HEK293 (cell line): ENCODE results near the gene LRRK1.

ENCODE experiments used
- KLF10 ChIP-seq: fragments of 450-650 bp; IDR thresholded peaks from 2 replicates; pipeline ENCODE4 v1.5.1; 2018; ENCODE audit warnings: missing biosample characterization, mild to moderate bottlenecking, missing genetic modification characterization
- MEIS1 ChIP-seq: sonication (generic); formaldehyde crosslinking; IDR thresholded peaks from 2 replicates; pipeline ENCODE4 v1.8.1; 2022; ENCODE audit warnings: missing genetic modification reagents, mild to moderate bottlenecking, borderline replicate concordance
- OVOL3 ChIP-seq: fragments of 450-650 bp; formaldehyde crosslinking; IDR thresholded peaks from 2 replicates; pipeline ENCODE4 v1.5.1; 2016; ENCODE audit warnings: missing biosample characterization, missing genetic modification characterization
- SCRT1 ChIP-seq: fragments of 450-650 bp; formaldehyde crosslinking; IDR thresholded peaks from 2 replicates; pipeline ENCODE4 v1.5.1; 2016; ENCODE audit warnings: missing biosample characterization, missing genetic modification characterization, borderline replicate concordance
- SP7 ChIP-seq: fragments of 450-650 bp; formaldehyde crosslinking; IDR thresholded peaks from 2 replicates; pipeline ENCODE4 v1.5.1; 2016; ENCODE audit warnings: missing biosample characterization, missing genetic modification characterization
- WT1 ChIP-seq: fragments of 450-650 bp; formaldehyde crosslinking; IDR thresholded peaks from 2 replicates; pipeline ENCODE4 v1.5.1; 2016; ENCODE audit warnings: missing biosample characterization, missing genetic modification characterization
- ZNF112 ChIP-seq: fragments of 450-650 bp; formaldehyde crosslinking; IDR thresholded peaks from 2 replicates; pipeline ENCODE4 v1.5.0; 2017; ENCODE audit warnings: missing biosample characterization, missing genetic modification characterization
- ZNF214 ChIP-seq: fragments of 450-650 bp; formaldehyde crosslinking; IDR thresholded peaks from 2 replicates; pipeline ENCODE4 v1.5.1; 2017; ENCODE audit warnings: missing biosample characterization, mild to moderate bottlenecking, missing genetic modification characterization, borderline replicate concordance
- ZNF335 ChIP-seq: fragments of 450-650 bp; formaldehyde crosslinking; conservative IDR thresholded peaks from 2 replicates; pipeline ENCODE4 v1.5.1; 2016; ENCODE audit warnings: missing biosample characterization, missing genetic modification characterization
- ZNF426 ChIP-seq: fragments of 450-650 bp; formaldehyde crosslinking; IDR thresholded peaks from 2 replicates; pipeline ENCODE4 v1.5.1; 2017; ENCODE audit warnings: missing biosample characterization, missing genetic modification characterization, mild to moderate bottlenecking, inconsistent platforms, moderate library complexity
- ZNF571 ChIP-seq: fragments of 450-650 bp; formaldehyde crosslinking; IDR thresholded peaks from 2 replicates; pipeline ENCODE4 v1.5.0; 2017; ENCODE audit warnings: missing biosample characterization, missing genetic modification characterization
- ZNF670 ChIP-seq: fragments of 450-650 bp; formaldehyde crosslinking; IDR thresholded peaks from 2 replicates; pipeline ENCODE4 v1.5.1; 2016; ENCODE audit warnings: missing biosample characterization, missing genetic modification characterization, low read depth
- ZNF837 ChIP-seq: fragments of 450-650 bp; formaldehyde crosslinking; IDR thresholded peaks from 2 replicates; pipeline ENCODE4 v1.5.1; 2016; ENCODE audit warnings: missing biosample characterization, missing genetic modification characterization
- TF ChIP-seq, protein P1 (sequence below): fragments of 450-650 bp; formaldehyde crosslinking; IDR thresholded peaks from 2 replicates; pipeline ENCODE4 v1.5.1; 2017; ENCODE audit warnings: missing biosample characterization, missing genetic modification characterization
- TF ChIP-seq, protein P2 (sequence below): fragments of 450-650 bp; IDR thresholded peaks from 2 replicates; pipeline ENCODE4 v1.5.1; 2018; ENCODE audit warnings: missing biosample characterization, mild to moderate bottlenecking, missing genetic modification characterization
- TF ChIP-seq, protein P3 (sequence below): fragments of 450-650 bp; formaldehyde crosslinking; IDR thresholded peaks from 2 replicates; pipeline ENCODE4 v1.5.1; 2016; ENCODE audit warnings: missing biosample characterization, missing genetic modification characterization, low read depth
- TF ChIP-seq, protein P4 (sequence below): fragments of 450-650 bp; formaldehyde crosslinking; IDR thresholded peaks from 2 replicates; pipeline ENCODE4 v1.5.1; 2016; ENCODE audit warnings: missing biosample characterization, missing genetic modification characterization
- TF ChIP-seq, protein P5 (sequence below): fragments of 450-650 bp; formaldehyde crosslinking; optimal IDR thresholded peaks from 2 replicates; pipeline ENCODE3; 2016; ENCODE audit warnings: missing biosample characterization, mild to moderate bottlenecking, missing genetic modification characterization
- TF ChIP-seq, protein P6 (sequence below): fragments of 450-650 bp; formaldehyde crosslinking; conservative IDR thresholded peaks from 2 replicates; pipeline ENCODE4 v1.5.1; 2016; ENCODE audit warnings: low read depth, missing biosample characterization, missing genetic modification characterization

Gene LRRK1

DNA sequence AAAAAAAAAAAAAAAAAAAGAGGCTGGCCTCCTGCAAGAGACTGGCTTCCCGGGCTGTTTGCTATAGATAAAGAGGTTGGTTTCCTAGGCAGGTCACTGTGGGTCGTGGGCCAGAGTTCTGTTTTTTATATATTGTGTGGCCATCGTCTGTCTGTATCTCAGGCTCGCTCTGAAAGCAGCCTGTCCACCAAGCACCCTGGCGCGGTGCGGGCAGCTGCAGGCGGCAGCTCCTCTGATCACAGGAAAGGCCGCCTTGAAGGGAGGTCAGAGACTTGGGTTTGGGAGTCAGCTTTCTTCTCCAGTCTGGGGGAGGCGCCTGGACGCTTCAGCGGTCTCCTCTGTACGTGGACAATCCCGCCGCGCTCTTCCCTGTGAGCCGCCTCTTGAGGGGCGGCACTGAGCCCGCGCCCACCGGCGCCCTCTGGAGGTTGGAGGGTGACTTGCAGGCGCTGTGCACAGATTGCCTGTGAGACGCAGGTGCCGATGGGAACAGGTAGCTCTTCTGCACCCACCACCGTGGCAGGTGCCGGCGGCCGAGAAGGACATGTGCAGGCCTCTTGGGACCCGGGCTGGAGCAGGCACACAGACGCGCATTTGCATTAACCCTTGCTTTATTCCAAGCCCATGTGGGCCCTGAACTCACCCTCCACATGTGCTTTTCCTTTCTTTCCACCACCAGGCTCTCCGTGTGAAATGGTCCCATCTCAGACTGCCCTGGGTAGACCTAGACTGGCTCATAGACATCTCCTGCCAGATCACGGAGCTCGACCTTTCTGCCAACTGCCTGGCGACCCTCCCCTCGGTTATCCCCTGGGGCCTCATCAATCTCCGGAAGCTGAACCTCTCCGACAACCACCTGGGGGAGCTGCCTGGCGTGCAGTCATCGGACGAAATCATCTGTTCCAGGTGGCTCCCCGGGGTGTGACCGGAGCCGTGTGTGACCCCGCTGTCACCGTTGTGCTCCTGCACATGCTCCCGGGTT, 89.3 kb downstream of the LRRK1 start (continued):
- TF ChIP-seq WT1 (tag by site-specific recombination) = peak; percentile 28; the same call in 1 of the 2 replicates
- no peak for TF ChIP-seq ZNF670 (tag by site-specific recombination)
- TF ChIP-seq, protein P1, sequence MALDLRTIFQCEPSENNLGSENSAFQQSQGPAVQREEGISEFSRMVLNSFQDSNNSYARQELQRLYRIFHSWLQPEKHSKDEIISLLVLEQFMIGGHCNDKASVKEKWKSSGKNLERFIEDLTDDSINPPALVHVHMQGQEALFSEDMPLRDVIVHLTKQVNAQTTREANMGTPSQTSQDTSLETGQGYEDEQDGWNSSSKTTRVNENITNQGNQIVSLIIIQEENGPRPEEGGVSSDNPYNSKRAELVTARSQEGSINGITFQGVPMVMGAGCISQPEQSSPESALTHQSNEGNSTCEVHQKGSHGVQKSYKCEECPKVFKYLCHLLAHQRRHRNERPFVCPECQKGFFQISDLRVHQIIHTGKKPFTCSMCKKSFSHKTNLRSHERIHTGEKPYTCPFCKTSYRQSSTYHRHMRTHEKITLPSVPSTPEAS (tag by site-specific recombination) = no peak
- no peak for TF ChIP-seq ZNF112 (tag by site-specific recombination)
- peak; percentile 71; the same call in 1 of the 2 replicates for TF ChIP-seq ZNF335 (tag by site-specific recombination)
- no peak for TF ChIP-seq KLF10 (tag by site-specific recombination)
- no peak for TF ChIP-seq ZNF214
- TF ChIP-seq, protein P2, sequence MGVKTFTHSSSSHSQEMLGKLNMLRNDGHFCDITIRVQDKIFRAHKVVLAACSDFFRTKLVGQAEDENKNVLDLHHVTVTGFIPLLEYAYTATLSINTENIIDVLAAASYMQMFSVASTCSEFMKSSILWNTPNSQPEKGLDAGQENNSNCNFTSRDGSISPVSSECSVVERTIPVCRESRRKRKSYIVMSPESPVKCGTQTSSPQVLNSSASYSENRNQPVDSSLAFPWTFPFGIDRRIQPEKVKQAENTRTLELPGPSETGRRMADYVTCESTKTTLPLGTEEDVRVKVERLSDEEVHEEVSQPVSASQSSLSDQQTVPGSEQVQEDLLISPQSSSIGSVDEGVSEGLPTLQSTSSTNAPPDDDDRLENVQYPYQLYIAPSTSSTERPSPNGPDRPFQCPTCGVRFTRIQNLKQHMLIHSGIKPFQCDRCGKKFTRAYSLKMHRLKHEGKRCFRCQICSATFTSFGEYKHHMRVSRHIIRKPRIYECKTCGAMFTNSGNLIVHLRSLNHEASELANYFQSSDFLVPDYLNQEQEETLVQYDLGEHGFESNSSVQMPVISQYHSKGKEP = no peak
- TF ChIP-seq, protein P3, sequence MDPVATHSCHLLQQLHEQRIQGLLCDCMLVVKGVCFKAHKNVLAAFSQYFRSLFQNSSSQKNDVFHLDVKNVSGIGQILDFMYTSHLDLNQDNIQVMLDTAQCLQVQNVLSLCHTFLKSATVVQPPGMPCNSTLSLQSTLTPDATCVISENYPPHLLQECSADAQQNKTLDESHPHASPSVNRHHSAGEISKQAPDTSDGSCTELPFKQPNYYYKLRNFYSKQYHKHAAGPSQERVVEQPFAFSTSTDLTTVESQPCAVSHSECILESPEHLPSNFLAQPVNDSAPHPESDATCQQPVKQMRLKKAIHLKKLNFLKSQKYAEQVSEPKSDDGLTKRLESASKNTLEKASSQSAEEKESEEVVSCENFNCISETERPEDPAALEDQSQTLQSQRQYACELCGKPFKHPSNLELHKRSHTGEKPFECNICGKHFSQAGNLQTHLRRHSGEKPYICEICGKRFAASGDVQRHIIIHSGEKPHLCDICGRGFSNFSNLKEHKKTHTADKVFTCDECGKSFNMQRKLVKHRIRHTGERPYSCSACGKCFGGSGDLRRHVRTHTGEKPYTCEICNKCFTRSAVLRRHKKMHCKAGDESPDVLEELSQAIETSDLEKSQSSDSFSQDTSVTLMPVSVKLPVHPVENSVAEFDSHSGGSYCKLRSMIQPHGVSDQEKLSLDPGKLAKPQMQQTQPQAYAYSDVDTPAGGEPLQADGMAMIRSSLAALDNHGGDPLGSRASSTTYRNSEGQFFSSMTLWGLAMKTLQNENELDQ (tag by site-specific recombination) = no peak
- no peak for TF ChIP-seq ZNF426 (tag by site-specific recombination)
- TF ChIP-seq, protein P4, sequence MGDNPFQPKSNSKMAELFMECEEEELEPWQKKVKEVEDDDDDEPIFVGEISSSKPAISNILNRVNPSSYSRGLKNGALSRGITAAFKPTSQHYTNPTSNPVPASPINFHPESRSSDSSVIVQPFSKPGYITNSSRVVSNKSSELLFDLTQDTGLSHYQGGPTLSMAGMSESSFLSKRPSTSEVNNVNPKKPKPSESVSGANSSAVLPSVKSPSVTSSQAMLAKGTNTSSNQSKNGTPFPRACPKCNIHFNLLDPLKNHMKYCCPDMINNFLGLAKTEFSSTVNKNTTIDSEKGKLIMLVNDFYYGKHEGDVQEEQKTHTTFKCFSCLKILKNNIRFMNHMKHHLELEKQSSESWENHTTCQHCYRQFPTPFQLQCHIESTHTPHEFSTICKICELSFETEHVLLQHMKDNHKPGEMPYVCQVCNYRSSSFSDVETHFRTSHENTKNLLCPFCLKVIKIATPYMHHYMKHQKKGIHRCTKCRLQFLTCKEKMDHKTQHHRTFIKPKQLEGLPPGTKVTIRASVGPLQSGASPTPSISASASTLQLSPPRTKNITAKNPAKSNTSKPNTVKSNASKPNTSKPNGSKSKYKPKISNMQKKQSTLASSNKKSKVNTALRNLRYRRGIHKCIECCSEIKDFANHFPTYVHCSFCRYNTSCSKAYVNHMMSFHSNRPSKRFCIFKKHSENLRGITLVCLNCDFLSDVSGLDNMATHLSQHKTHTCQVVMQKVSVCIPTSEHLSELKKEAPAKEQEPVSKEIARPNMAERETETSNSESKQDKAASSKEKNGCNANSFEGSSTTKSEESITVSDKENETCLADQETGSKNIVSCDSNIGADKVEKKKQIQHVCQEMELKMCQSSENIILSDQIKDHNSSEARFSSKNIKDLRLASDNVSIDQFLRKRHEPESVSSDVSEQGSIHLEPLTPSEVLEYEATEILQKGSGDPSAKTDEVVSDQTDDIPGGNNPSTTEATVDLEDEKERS = no peak
- no peak for TF ChIP-seq SP7 (tag by site-specific recombination)
- TF ChIP-seq, protein P5, sequence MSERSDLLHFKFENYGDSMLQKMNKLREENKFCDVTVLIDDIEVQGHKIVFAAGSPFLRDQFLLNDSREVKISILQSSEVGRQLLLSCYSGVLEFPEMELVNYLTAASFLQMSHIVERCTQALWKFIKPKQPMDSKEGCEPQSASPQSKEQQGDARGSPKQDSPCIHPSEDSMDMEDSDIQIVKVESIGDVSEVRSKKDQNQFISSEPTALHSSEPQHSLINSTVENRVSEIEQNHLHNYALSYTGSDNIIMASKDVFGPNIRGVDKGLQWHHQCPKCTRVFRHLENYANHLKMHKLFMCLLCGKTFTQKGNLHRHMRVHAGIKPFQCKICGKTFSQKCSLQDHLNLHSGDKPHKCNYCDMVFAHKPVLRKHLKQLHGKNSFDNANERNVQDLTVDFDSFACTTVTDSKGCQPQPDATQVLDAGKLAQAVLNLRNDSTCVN (tag by site-specific recombination) = peak; percentile 59
- TF ChIP-seq ZNF571 (tag by site-specific recombination) = no peak
- no peak for TF ChIP-seq ZNF837 (tag by site-specific recombination)
- 0 out of 2 replicates have a peak, but pooled peaks have one; percentile 43 for TF ChIP-seq SCRT1
- TF ChIP-seq OVOL3 (tag by site-specific recombination) = no peak
- TF ChIP-seq, protein P6, sequence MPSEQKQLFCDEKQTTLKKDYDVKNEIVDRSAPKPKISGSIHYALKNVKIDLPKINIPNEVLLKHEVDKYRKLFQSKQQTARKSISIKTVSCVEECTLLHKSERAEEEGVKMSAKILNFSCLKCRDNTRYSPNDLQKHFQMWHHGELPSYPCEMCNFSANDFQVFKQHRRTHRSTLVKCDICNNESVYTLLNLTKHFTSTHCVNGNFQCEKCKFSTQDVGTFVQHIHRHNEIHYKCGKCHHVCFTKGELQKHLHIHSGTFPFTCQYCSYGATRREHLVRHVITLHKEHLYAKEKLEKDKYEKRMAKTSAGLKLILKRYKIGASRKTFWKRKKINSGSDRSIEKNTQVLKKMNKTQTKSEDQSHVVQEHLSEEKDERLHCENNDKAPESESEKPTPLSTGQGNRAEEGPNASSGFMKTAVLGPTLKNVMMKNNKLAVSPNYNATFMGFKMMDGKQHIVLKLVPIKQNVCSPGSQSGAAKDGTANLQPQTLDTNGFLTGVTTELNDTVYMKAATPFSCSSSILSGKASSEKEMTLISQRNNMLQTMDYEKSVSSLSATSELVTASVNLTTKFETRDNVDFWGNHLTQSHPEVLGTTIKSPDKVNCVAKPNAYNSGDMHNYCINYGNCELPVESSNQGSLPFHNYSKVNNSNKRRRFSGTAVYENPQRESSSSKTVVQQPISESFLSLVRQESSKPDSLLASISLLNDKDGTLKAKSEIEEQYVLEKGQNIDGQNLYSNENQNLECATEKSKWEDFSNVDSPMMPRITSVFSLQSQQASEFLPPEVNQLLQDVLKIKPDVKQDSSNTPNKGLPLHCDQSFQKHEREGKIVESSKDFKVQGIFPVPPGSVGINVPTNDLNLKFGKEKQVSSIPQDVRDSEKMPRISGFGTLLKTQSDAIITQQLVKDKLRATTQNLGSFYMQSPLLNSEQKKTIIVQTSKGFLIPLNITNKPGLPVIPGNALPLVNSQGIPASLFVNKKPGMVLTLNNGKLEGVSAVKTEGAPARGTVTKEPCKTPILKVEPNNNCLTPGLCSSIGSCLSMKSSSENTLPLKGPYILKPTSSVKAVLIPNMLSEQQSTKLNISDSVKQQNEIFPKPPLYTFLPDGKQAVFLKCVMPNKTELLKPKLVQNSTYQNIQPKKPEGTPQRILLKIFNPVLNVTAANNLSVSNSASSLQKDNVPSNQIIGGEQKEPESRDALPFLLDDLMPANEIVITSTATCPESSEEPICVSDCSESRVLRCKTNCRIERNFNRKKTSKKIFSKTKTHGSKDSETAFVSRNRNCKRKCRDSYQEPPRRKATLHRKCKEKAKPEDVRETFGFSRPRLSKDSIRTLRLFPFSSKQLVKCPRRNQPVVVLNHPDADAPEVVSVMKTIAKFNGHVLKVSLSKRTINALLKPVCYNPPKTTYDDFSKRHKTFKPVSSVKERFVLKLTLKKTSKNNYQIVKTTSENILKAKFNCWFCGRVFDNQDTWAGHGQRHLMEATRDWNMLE (tag by site-specific recombination) = no peak; the same call in 1 of the 2 replicates
- TF ChIP-seq MEIS1 = no peak
